Measurements from ENCODE around the gene TNRC18. TPM values are rescaled to one million over a fixed set of nuclear protein-coding genes. Genes with fewer than 3 reads are reported as not detected.
"Not testable (repeated sequence)": the region's sequence is repeated elsewhere in the genome, so short reads cannot be mapped to it uniquely, and the experiment has no call there.

The TNRC18 gene
- polyA plus RNA-seq, 3 donors, result 105 to 143 (median 134) TPM

DNA sequence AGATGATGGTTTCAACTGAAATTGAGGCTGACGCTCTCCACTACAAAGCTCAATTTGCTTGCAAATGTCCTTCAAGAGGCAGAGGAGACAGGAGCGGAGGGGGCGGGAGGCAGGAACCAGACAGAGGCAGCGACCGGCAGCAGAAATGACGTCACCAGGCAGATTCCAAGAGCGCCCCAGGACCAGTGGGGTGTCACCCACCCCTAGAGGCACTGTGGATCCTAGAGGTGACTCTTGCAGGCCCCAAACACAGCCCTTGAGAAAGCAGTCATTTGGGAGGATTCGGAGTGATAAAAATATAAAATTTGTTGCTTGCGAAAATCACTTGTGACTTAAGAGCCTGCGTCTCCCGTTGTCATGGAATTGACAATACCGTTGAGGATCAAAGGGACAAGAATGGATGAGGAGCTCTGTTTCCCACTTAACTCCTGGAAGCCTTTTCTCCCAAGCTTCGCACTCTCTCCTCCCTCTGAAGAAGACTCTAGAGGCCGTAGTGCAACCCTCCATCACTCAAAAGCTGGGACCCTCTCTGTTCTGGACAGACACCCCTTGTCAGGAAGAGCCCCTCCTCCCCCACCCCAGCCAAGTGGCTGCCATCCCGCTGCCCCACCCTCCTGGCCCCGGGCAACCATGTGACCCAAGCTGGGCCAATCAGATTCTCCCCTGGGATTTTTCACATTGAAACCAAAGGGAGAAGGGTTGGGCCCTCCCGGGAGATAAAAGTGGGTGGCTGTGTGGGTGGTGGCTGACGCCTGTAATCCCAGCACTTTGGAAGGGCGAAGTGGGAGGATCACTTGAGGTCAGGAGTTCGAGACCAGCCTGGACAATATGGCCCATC is 157.2 kb downstream of the TNRC18 start:
- no peak for DNase-seq (ENCODE audit: extremely low read depth in 1 of 11, low read depth in 9 of 11, low spot score in 4 of 11)

GRCh38 chr7:5265320-5266190 is 158.1 kb downstream of the TNRC18 start:
- DNase-seq (ENCODE audit: extremely low read depth in 1 of 11, low read depth in 9 of 11, low spot score in 4 of 11), result no peak

- not testable (repeated sequence) for DNase-seq (ENCODE audit: extremely low read depth in 1 of 11, low read depth in 9 of 11, low spot score in 4 of 11)
These were observed 160.6 kb downstream of the TNRC18 start for GRCh38 chr7:5263066-5263465.

DNA sequence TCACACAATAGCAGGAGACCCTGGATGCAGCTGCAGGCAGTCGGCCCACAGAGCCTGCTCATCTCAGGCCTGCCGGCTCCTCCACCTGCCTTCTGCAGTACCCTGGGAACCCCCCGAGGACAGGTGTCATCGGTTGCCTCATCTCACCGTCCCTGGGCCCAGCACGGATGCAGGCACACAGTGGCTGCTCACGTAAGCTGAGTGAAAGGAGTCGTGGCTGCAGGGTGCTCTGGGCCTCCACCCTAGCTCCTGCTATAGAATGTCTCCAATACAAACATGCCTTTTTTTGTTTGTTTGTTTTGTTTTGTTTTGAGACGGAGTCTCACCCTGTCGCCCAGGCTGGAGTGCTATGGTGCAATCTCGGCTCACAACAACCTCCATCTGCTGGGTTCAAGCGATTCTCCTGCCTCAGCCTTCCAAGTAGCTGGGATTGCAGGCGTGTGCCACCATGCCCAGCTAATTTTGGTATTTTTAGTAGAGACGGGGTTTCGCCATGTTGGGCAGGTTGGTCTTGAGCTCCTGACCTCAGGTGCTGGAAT is 163.0 kb downstream of the TNRC18 start:
- not testable (repeated sequence) for DNase-seq (ENCODE audit: extremely low read depth in 1 of 11, low read depth in 9 of 11, low spot score in 4 of 11)

Other genes starting within 250 kb of the TNRC18 start
- 10 to 100 TPM; 65.5 to 73.9 (median 73.3) TPM for gene WIPI2, start 233.6 kb downstream of the TNRC18 start, polyA plus RNA-seq (ENCODE audit: insufficient read length in 3 of 3)
- 10 to 100 TPM; 18.6 to 24.0 (median 23.0) TPM for gene SLC29A4, start 140.9 kb downstream of the TNRC18 start, polyA plus RNA-seq (ENCODE audit: insufficient read length in 3 of 3)
- gene FBXL18, start 90.0 kb upstream of the TNRC18 start, polyA plus RNA-seq (ENCODE audit: insufficient read length in 3 of 3), result 1 to 10 TPM; 3.3 to 5.7 (median 5.2) TPM
- gene ACTB, start 106.8 kb upstream of the TNRC18 start, polyA plus RNA-seq (ENCODE audit: insufficient read length in 3 of 3), result 1,000 to 10,000 TPM; 3,208 to 3,666 (median 3,609) TPM
- 100 to 1,000 TPM in 1 of 3 donors, 10 to 100 TPM in 2; 70.9 to 128 (median 95.7) TPM for gene FSCN1, start 169.0 kb upstream of the TNRC18 start, polyA plus RNA-seq (ENCODE audit: insufficient read length in 3 of 3)